Loucy (cell line): Measurements from ENCODE around the gene RAB15.

Source experiments
- H2AFZ ChIP-seq: fragments of 200-600 bp; sonication (generic); 2 replicates; pipeline ENCODE4 v1.6.0; 2016; ENCODE audit warnings: antibody characterized with exemption, mild to moderate bottlenecking, low read length, moderate library complexity
- H3F3A ChIP-seq: fragments of 200-600 bp; 2 replicates; pipeline ENCODE4 v1.6.0; 2016; ENCODE audit warnings: antibody characterized with exemption, low read depth, mild to moderate bottlenecking
- H3K27me3 ChIP-seq: fragments of 200-600 bp; sonication (generic); 2 replicates; pipeline ENCODE4 v1.6.1; 2014; ENCODE audit warnings: low read length, mild to moderate bottlenecking; ENCODE audit not compliant: insufficient read depth, poor library complexity, severe bottlenecking
- H3K36me3 ChIP-seq: fragments of 200-600 bp; sonication (generic); 2 replicates; pipeline ENCODE4 v1.6.1; 2016; ENCODE audit warnings: low read length; ENCODE audit not compliant: insufficient read depth
- H3K4me1 ChIP-seq: fragments of 200-600 bp; sonication (generic); 2 replicates; pipeline ENCODE4 v1.5.1; 2014; ENCODE audit warnings: low read length, mild to moderate bottlenecking; ENCODE audit not compliant: insufficient read depth, poor library complexity, severe bottlenecking
- H3K4me2 ChIP-seq: fragments of 200-600 bp; sonication (generic); 2 replicates; pipeline ENCODE4 v1.6.0; 2014; ENCODE audit warnings: antibody characterized with exemption, low read length, low read depth, mild to moderate bottlenecking; ENCODE audit not compliant: poor library complexity, severe bottlenecking
- H3K4me3 ChIP-seq: fragments of 200-600 bp; sonication (generic); 2 replicates; pipeline ENCODE4 v1.5.1; 2014; ENCODE audit warnings: low read length, mild to moderate bottlenecking, mixed read lengths; ENCODE audit not compliant: poor library complexity, severe bottlenecking
- H3K79me2 ChIP-seq: fragments of 200-600 bp; sonication (generic); 2 replicates; pipeline ENCODE4 v1.6.1; 2014; ENCODE audit warnings: low read length; ENCODE audit not compliant: insufficient read depth
- H3K9ac ChIP-seq: fragments of 200-600 bp; sonication (generic); 2 replicates; pipeline ENCODE4 v1.6.0; 2014; ENCODE audit warnings: mild to moderate bottlenecking, low read depth, low read length, moderate library complexity; ENCODE audit not compliant: poor library complexity, severe bottlenecking
- H3K9me2 ChIP-seq: fragments of 200-600 bp; sonication (generic); replicated peaks from 2 replicates; pipeline ENCODE4 v1.6.1; 2016; ENCODE audit warnings: low read depth, low read length, mixed read lengths
- H3K9me3 ChIP-seq: fragments of 200-600 bp; sonication (generic); 2 replicates; pipeline ENCODE4 v1.6.1; 2014; ENCODE audit warnings: mild to moderate bottlenecking, antibody characterized with exemption, low read length, low read depth; ENCODE audit not compliant: insufficient read depth
- H4K20me1 ChIP-seq: fragments of 200-600 bp; sonication (generic); 2 replicates; pipeline ENCODE4 v1.6.0; 2014; ENCODE audit warnings: antibody characterized with exemption, low read length, mild to moderate bottlenecking; ENCODE audit not compliant: insufficient read depth, poor library complexity, severe bottlenecking
- EZH2phosphoT487 ChIP-seq: fragments of 200-600 bp; IDR thresholded peaks from 2 replicates; pipeline ENCODE4 v1.6.1; 2018; ENCODE audit warnings: antibody characterized with exemption, mild to moderate bottlenecking, moderate library complexity, borderline replicate concordance
- TF ChIP-seq, protein P1 (sequence below): fragments of 200-600 bp; sonication (generic); conservative IDR thresholded peaks from 2 replicates; pipeline ENCODE4 v1.5.1; 2014; ENCODE audit warnings: mild to moderate bottlenecking, antibody characterized with exemption, low read length

The RAB15 gene

GRCh38 chr14:64928239-64929013 lies 43.7 kb downstream of the RAB15 start:
- no peaks in the 10 kb centered on the region for H3K27me3 ChIP-seq
- H3F3A ChIP-seq: peaks cover 15% of the 10 kb centered on the region
- no peaks in the 10 kb centered on the region for H4K20me1 ChIP-seq
- H3K9me3 ChIP-seq: no peaks in the 10 kb centered on the region
- peak overlapping the region; percentile 64 for H3K9ac ChIP-seq
- TF ChIP-seq, protein P1, sequence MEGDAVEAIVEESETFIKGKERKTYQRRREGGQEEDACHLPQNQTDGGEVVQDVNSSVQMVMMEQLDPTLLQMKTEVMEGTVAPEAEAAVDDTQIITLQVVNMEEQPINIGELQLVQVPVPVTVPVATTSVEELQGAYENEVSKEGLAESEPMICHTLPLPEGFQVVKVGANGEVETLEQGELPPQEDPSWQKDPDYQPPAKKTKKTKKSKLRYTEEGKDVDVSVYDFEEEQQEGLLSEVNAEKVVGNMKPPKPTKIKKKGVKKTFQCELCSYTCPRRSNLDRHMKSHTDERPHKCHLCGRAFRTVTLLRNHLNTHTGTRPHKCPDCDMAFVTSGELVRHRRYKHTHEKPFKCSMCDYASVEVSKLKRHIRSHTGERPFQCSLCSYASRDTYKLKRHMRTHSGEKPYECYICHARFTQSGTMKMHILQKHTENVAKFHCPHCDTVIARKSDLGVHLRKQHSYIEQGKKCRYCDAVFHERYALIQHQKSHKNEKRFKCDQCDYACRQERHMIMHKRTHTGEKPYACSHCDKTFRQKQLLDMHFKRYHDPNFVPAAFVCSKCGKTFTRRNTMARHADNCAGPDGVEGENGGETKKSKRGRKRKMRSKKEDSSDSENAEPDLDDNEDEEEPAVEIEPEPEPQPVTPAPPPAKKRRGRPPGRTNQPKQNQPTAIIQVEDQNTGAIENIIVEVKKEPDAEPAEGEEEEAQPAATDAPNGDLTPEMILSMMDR: no peak
- no peak for TF ChIP-seq EZH2phosphoT487
- H3K4me2 ChIP-seq: peak overlapping the region; percentile 71
- H3K9me2 ChIP-seq: no peaks in the 10 kb centered on the region
- H3K4me3 ChIP-seq: peak overlapping the region; percentile 58
- peaks cover 22% of the 10 kb centered on the region; the same call in 1 of the 2 replicates for H3K36me3 ChIP-seq
- H3K4me1 ChIP-seq: peaks cover 45% of the 10 kb centered on the region
- peaks cover 13% of the 10 kb centered on the region; the same call in 1 of the 2 replicates for H3K79me2 ChIP-seq
- H2AFZ ChIP-seq: peak overlapping the region; percentile 39; the same call in 1 of the 2 replicates

GRCh38 chr14:64927031-64927430 lies 45.1 kb downstream of the RAB15 start:
- H4K20me1 ChIP-seq: no peaks in the 10 kb centered on the region
- H3K9ac ChIP-seq: peak overlapping the region; percentile 37
- no peaks in the 10 kb centered on the region for H3K27me3 ChIP-seq
- H3K79me2 ChIP-seq: peaks cover 13% of the 10 kb centered on the region; the same call in 1 of the 2 replicates
- peaks cover 45% of the 10 kb centered on the region for H3K4me1 ChIP-seq
- H3K9me3 ChIP-seq: no peaks in the 10 kb centered on the region
- H3F3A ChIP-seq: peaks cover 15% of the 10 kb centered on the region
- peak overlapping the region; percentile 28 for H3K4me3 ChIP-seq
- no peak for TF ChIP-seq EZH2phosphoT487
- TF ChIP-seq, protein P1: no peak
- H3K9me2 ChIP-seq: no peaks in the 10 kb centered on the region
- peaks cover 8% of the 10 kb centered on the region; the same call in 1 of the 2 replicates for H3K36me3 ChIP-seq
- no peak overlapping the region for H2AFZ ChIP-seq
- peak overlapping the region; percentile 71 for H3K4me2 ChIP-seq

- Histone ChIP-seq H3K4me3 (peak overlapping the region; percentile 28), H3K9ac (peak overlapping the region; percentile 37), H3K79me2 (peaks cover 13% of the 10 kb centered on the region; the same call in 1 of the 2 replicates), H3K9me3 (no peaks in the 10 kb centered on the region), H3K9me2 (no peaks in the 10 kb centered on the region), H3K4me1 (peaks cover 45% of the 10 kb centered on the region), H3K27me3 (no peaks in the 10 kb centered on the region), H3K4me2 (peak overlapping the region; percentile 71), H2AFZ (no peak overlapping the region), H4K20me1 (no peaks in the 10 kb centered on the region), H3K36me3 (peaks cover 7% of the 10 kb centered on the region; the same call in 1 of the 2 replicates), H3F3A (peaks cover 15% of the 10 kb centered on the region)
- no peak for TF ChIP-seq EZH2phosphoT487
- TF ChIP-seq, protein P1: no peak
Measured at GRCh38 chr14:64926398-64926995, 45.6 kb downstream of the RAB15 start.
